ENCODE data around the gene STK24.

STK24 gene

DNA sequence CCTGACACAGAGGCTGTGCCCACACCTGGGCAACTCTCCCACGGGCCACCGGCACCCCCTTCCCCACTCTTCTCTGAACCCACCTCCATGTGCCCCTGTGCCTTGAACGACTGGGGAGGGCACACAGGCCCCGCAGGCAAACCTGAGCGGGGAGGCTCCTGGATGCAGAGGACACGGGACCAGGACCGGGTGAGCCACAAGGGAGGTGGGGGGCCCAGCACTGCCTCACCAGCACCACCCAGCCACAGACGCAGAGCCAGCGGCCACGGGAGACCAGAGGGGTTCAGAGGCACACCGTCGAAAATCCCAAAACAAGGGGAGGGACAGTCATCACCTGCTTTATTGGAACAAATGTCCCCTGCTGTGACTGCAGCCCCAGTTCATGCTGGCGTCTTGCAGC is 49.4 kb downstream of the STK24 start:
- no peak overlapping the region for H3K9ac ChIP-seq (ENCODE audit: low read depth, low read length, poor library complexity, severe bottlenecking)
- no peak for TF ChIP-seq EZH2phosphoT487 (IDR thresholded peaks at IDR 0.05; ENCODE audit: borderline replicate concordance)
- TF ChIP-seq, protein P1, sequence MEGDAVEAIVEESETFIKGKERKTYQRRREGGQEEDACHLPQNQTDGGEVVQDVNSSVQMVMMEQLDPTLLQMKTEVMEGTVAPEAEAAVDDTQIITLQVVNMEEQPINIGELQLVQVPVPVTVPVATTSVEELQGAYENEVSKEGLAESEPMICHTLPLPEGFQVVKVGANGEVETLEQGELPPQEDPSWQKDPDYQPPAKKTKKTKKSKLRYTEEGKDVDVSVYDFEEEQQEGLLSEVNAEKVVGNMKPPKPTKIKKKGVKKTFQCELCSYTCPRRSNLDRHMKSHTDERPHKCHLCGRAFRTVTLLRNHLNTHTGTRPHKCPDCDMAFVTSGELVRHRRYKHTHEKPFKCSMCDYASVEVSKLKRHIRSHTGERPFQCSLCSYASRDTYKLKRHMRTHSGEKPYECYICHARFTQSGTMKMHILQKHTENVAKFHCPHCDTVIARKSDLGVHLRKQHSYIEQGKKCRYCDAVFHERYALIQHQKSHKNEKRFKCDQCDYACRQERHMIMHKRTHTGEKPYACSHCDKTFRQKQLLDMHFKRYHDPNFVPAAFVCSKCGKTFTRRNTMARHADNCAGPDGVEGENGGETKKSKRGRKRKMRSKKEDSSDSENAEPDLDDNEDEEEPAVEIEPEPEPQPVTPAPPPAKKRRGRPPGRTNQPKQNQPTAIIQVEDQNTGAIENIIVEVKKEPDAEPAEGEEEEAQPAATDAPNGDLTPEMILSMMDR (conservative IDR thresholded peaks at IDR 0.05; ENCODE audit: low read length) = no peak
- H3F3A ChIP-seq (ENCODE audit: low read depth) = no peaks in the 10 kb centered on the region
- no peaks in the 10 kb centered on the region for H3K9me3 ChIP-seq (ENCODE audit: insufficient read depth, low read depth, low read length)
- peaks cover 100% of the 10 kb centered on the region for H3K79me2 ChIP-seq (ENCODE audit: insufficient read depth, low read length)
- H3K4me1 ChIP-seq (ENCODE audit: insufficient read depth, low read length, poor library complexity, severe bottlenecking) = peaks cover 16% of the 10 kb centered on the region
- no peak overlapping the region for H3K4me3 ChIP-seq (ENCODE audit: low read length, poor library complexity, severe bottlenecking)
- no peak overlapping the region for H2AFZ ChIP-seq (ENCODE audit: low read length)
- H3K4me2 ChIP-seq (ENCODE audit: low read depth, low read length, poor library complexity, severe bottlenecking) = no peak overlapping the region
- H3K9me2 ChIP-seq (replicated peaks; ENCODE audit: low read depth, low read length) = no peaks in the 10 kb centered on the region
- no peaks in the 10 kb centered on the region; the same call in 1 of the 2 replicates for H3K36me3 ChIP-seq (ENCODE audit: insufficient read depth, low read length)
- peaks cover 67% of the 10 kb centered on the region for H4K20me1 ChIP-seq (ENCODE audit: insufficient read depth, low read length, poor library complexity, severe bottlenecking)
- H3K27me3 ChIP-seq (ENCODE audit: insufficient read depth, low read length, poor library complexity, severe bottlenecking) = no peaks in the 10 kb centered on the region

DNA sequence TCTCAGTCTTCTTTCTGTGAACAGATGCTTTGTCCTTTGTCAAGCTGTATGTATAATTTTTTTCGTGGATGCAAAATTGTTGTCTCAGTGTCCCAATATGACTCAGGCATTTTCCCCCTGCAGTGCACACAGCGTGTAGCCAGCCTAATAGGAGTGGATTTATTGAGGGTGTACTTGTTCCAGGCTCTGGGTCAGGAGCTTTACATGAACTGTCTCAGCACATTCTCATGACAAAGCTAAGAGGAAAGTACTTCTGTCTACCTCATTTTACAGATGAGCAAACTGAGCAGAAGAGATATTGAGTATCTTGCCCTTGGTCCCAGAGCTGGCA is 50.8 kb downstream of the STK24 start:
- Histone ChIP-seq H3F3A (ENCODE audit: low read depth) (no peaks in the 10 kb centered on the region), H3K9ac (ENCODE audit: low read depth, low read length, poor library complexity, severe bottlenecking) (no peak overlapping the region), H4K20me1 (ENCODE audit: insufficient read depth, low read length, poor library complexity, severe bottlenecking) (peaks cover 72% of the 10 kb centered on the region), H3K9me3 (ENCODE audit: insufficient read depth, low read depth, low read length) (no peaks in the 10 kb centered on the region), H3K4me2 (ENCODE audit: low read depth, low read length, poor library complexity, severe bottlenecking) (no peak overlapping the region), H3K4me1 (ENCODE audit: insufficient read depth, low read length, poor library complexity, severe bottlenecking) (peaks cover 16% of the 10 kb centered on the region), H3K9me2 (replicated peaks; ENCODE audit: low read depth, low read length) (no peaks in the 10 kb centered on the region), H3K4me3 (ENCODE audit: low read length, poor library complexity, severe bottlenecking) (no peak overlapping the region), H3K36me3 (ENCODE audit: insufficient read depth, low read length) (no peaks in the 10 kb centered on the region; the same call in 1 of the 2 replicates), H3K27me3 (ENCODE audit: insufficient read depth, low read length, poor library complexity, severe bottlenecking) (no peaks in the 10 kb centered on the region), H2AFZ (ENCODE audit: low read length) (no peak overlapping the region), H3K79me2 (ENCODE audit: insufficient read depth, low read length) (peaks cover 100% of the 10 kb centered on the region)
- TF ChIP-seq, protein P1 (conservative IDR thresholded peaks at IDR 0.05; ENCODE audit: low read length) = no peak
- no peak for TF ChIP-seq EZH2phosphoT487 (IDR thresholded peaks at IDR 0.05; ENCODE audit: borderline replicate concordance)

DNA sequence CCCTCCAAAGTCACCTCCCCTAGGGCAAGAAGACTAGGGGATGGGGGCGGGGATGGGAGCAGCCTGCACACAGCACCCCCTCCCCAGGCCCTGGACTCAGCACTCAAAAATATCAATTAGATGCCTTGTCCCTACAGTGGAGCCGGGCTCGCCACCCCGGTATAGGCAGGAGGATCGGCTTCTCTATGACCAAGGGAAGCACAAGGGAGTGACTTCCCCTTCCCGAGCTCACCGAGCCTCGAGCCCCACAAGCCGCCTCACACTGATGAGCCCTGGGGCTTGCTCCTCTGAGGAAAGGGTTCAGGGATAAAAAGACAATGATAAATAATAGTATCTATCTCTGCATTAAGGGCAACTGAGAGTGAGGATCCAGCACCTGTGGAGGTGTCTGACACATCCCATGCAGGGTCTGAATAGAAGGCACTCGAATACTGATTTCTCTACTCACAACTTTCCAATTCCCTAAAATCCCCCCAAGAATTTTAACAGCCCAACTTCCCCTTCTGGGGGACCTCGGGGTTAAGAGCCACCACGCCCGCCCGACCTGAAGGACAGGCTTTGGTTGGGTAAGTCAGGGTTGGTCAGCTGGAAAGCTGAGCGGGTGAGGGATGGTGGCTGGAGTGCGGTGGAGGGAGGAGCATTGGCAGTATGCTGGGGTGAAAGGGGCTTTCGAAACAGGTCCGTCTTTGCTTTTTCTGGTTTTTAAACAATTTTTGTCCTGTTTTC is 51.3 kb downstream of the STK24 start:
- Histone ChIP-seq H3K9ac (ENCODE audit: low read depth, low read length, poor library complexity, severe bottlenecking) (no peak overlapping the region), H3K36me3 (ENCODE audit: insufficient read depth, low read length) (no peaks in the 10 kb centered on the region; the same call in 1 of the 2 replicates), H3K79me2 (ENCODE audit: insufficient read depth, low read length) (peaks cover 100% of the 10 kb centered on the region), H3K9me2 (replicated peaks; ENCODE audit: low read depth, low read length) (no peaks in the 10 kb centered on the region), H3K4me1 (ENCODE audit: insufficient read depth, low read length, poor library complexity, severe bottlenecking) (peaks cover 16% of the 10 kb centered on the region), H3K4me3 (ENCODE audit: low read length, poor library complexity, severe bottlenecking) (no peak overlapping the region), H3F3A (ENCODE audit: low read depth) (no peaks in the 10 kb centered on the region), H3K9me3 (ENCODE audit: insufficient read depth, low read depth, low read length) (no peaks in the 10 kb centered on the region), H2AFZ (ENCODE audit: low read length) (no peak overlapping the region), H4K20me1 (ENCODE audit: insufficient read depth, low read length, poor library complexity, severe bottlenecking) (peaks cover 77% of the 10 kb centered on the region), H3K4me2 (ENCODE audit: low read depth, low read length, poor library complexity, severe bottlenecking) (no peak overlapping the region), H3K27me3 (ENCODE audit: insufficient read depth, low read length, poor library complexity, severe bottlenecking) (no peaks in the 10 kb centered on the region)
- TF ChIP-seq, protein P1 (conservative IDR thresholded peaks at IDR 0.05; ENCODE audit: low read length) = no peak
- TF ChIP-seq EZH2phosphoT487 (IDR thresholded peaks at IDR 0.05; ENCODE audit: borderline replicate concordance) = no peak

Measured in Loucy (cell line).